T-helper 17 cell (primary cell): ENCODE measurements around the gene LSR. TPM values are rescaled to one million over a fixed set of nuclear protein-coding genes. Genes with fewer than 3 reads are reported as not detected.

Experiments
- ATAC-seq: fragments of 150-1000 bp; cut with Tn5 transposase; 2 replicates; pipeline ENCODE4 v1.10.0; 2021; ENCODE audit warnings: mild to moderate bottlenecking, moderate library complexity
- DNase-seq, 3 donors: peaks; one replicate each; pipeline versions ENCODE4 v3.0.0 to v3.0.0-alpha.2; 2020 to 2021
- H3K9me3 ChIP-seq: one replicate; pipeline ENCODE4 v1.7.0; 2013; ENCODE audit warnings: low read length, mild to moderate bottlenecking; ENCODE audit not compliant: control insufficient read depth, poor library complexity, severe bottlenecking
- H3K27ac Mint-ChIP-seq: one replicate; pipeline ENCODE4 v1.8.0; 2022; ENCODE audit warnings: mild to moderate bottlenecking, moderate library complexity, mixed read lengths
- H3K27me3 Mint-ChIP-seq: one replicate; pipeline ENCODE4 v1.8.0; 2022; ENCODE audit warnings: mixed read lengths
- H3K36me3 Mint-ChIP-seq: one replicate; pipeline ENCODE4 v1.8.0; 2022; ENCODE audit warnings: low read depth, mixed read lengths
- H3K4me1 Mint-ChIP-seq: one replicate; pipeline ENCODE4 v1.8.0; 2022; ENCODE audit warnings: mild to moderate bottlenecking, mixed read lengths
- H3K4me3 Mint-ChIP-seq: one replicate; pipeline ENCODE4 v1.8.0; 2022; ENCODE audit warnings: mild to moderate bottlenecking, moderate library complexity, mixed read lengths
- total RNA-seq, 4 donors: library from RNA in 2 of 4; stranded (reverse) in 2 of 4; gene quantifications; one replicate each; pipeline ENCODE4 v1.2.3 and lab custom pipeline; 2022 to 2026

The LSR gene
- total RNA-seq, 2 donors from 2014 or later = 42.6 to 44.5 TPM

DNA sequence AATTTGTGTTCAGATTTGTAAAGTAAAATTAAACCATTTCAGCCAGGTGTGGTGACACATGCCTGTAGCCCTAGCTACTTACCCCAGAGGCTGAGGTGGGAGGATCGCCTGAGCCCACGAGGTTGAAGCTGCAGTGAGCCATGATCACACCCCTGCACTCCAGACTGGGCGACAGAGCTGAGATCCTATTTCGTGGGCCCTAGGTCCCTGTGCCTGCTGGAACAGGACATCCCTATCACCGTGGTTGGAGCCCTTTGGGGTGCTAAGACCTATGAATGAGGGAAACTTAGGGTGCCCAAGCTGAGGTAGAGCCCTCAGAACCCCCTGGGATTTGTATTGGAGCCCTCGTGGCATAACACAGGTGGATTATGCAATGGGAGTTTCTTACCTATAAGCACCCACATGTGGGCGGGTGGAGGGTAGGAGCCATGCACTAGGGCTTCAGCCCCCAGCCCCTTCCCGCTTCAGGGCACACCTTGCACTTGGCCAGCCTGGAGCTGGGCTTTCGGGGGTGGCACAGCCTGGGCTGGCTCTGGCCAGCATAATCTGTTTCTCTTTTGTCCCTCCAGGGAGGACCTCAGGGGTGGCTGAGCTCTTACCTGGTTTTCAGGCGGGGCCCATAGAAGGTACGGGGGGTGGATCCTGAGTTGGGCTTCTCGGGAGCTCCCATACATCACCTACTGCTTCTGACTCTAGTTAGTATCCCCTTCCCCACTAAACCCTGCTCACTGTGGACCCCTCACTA is 12.7 kb downstream of the LSR start:
- Mint-ChIP-seq H3K36me3 (no peaks in the 10 kb centered on the region), H3K27ac (no peak overlapping the region), H3K4me1 (peaks cover 20% of the 10 kb centered on the region), H3K4me3 (peak overlapping the region; percentile 15), H3K27me3 (no peaks in the 10 kb centered on the region)
- no peaks in the 10 kb centered on the region for H3K9me3 ChIP-seq
- ATAC-seq (no peak), DNase-seq (peak in 1 of 3 donors; percentile 3)

DNA sequence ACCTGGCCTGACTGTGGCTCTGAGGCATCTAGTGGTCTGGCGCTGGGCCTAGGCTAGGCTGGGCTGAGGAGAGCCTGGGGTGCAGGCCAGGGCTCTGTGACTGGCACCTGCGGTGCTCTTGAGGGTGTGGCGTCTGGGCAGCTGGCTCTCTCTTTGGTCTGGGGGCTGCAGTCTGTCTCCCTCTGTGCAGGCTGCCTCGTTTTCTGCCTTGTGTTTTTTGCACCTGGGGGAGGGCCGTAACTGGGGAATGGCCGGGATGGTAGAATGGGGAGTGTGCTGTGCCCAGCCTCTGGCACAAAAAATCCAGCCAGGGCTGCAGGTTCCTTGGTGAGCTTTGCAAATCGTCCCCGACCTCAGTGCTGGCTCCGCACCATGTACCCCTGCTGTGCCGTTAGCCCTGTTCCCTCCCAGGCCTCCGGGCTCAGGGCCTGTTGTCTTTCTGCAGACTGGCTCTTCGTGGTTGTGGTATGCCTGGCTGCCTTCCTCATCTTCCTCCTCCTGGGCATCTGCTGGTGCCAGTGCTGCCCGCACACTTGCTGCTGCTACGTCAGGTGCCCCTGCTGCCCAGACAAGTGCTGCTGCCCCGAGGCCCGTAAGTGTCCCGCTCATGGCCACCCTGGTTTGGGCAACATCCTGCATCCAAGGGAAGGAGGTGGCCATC is 13.4 kb downstream of the LSR start:
- Mint-ChIP-seq H3K27ac (peak overlapping the region; percentile 72), H3K27me3 (no peaks in the 10 kb centered on the region), H3K4me3 (no peak overlapping the region), H3K4me1 (peaks cover 15% of the 10 kb centered on the region), H3K36me3 (no peaks in the 10 kb centered on the region)
- no peaks in the 10 kb centered on the region for H3K9me3 ChIP-seq
- ATAC-seq (no peak), DNase-seq (peak in 1 of 3 donors; percentile 1)

DNA sequence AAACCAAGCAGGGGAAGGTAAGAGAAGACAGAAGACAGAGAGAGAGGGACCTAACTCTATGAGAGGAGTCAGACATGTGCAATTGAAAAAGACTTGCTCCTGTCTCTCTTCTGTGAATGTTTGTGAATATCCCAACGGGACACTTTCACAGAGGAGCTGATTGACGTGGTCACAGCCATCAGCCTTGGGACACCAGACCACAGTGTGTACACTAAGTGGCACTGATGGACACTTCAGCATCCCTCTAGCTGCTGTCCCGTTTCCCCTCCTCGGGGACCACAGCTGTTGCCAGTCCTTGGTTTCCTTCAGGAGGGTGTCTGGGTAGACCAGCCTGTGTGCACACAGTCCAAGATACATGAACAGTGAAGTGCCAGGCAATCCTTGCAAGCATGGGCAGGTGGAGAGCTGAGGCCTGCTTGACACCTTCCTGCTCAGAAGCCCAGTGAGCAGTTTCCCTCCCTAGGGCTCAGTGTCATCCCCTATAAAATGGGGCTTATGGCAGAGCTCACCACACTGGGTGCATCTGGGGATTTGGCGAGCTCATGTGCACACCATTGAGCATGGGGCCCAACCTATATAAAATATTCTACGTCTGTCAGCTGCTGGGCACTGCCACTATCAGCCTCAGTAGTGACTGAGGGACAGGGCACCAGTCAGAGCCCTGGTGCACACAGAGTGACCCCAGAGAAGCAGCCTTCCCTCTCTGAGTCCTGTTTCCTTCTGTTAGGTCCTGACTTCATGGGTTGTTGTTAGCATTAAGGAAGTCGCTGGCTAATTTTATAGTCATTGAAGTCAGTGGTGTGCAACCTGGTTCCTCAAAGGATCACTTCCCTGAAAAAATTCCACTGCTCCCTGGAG is 15.7 kb downstream of the LSR start:
- peak overlapping the region; percentile 90 for H3K27ac Mint-ChIP-seq
- H3K36me3 Mint-ChIP-seq = no peaks in the 10 kb centered on the region
- no peaks in the 10 kb centered on the region for H3K9me3 ChIP-seq
- peaks cover 12% of the 10 kb centered on the region for H3K4me1 Mint-ChIP-seq
- no peak for ATAC-seq
- no peaks in the 10 kb centered on the region for H3K27me3 Mint-ChIP-seq
- DNase-seq = peak in 1 of 3 donors; percentile 1
- H3K4me3 Mint-ChIP-seq = no peak overlapping the region

DNA sequence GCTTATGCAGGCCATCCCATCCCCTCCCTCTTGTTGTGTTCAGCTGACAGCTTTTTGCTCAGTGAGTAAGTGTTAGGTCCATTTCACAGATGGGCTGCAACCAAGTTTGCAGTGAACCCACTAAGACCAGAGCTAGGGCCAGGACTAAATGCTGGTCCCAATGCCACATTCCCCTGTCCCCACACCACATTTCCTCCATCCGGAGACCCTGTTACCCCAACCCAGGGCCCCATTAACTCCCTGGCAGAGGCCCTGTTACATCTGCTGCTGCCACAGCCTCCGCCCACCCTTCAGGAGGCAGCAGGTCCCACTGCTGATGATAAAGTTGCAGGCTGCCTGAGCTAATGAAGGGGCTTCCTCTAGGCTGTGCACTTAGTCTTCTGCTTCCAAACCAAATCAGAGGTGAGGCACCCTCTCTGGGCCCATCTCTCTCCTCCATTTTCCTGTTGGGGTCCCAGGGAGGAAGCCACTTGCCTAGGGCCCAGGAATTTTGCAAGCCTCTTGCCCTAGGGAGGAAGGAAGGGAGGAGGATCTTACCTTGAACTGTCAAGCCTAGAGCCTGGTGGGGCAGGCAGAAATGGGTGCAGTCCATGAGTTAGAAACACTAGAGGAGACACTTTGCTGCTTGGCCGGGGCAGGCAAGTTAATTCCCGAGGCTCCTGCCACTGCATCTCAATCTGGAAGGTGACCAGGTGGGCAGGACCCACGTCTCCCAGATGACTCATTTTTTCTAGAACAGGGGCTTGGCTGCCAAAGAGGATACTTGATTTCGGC is 16.5 kb downstream of the LSR start:
- H3K36me3 Mint-ChIP-seq = no peaks in the 10 kb centered on the region
- no peak for ATAC-seq

DNA sequence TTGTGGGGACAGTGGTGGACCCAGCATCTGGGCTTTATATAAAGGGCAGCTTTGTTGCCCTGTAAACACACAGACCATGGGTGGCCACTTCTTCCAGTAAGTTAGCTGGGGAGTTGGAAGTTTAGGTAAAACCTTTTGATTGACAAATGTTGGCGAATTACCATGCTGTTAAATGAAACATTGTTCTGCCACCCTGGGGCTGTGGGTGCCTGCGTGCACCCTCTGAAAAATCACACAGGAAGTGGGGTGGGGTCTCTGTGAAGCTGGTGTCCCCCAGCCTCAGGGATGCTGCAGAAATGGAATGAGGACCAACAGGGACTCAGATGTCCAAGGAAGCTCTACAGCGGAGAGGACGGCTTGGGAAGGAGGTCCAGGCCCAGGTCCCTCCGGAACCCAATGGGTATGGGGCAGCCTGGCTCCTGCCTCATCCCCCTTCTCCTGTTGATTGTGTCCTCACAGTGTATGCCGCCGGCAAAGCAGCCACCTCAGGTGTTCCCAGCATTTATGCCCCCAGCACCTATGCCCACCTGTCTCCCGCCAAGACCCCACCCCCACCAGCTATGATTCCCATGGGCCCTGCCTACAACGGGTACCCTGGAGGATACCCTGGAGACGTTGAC is 17.2 kb downstream of the LSR start:
- ATAC-seq (no peak), DNase-seq (peak in 1 of 3 donors; percentile 4)
- peaks cover 14% of the 10 kb centered on the region for H3K4me1 Mint-ChIP-seq

More for the DNA sequence above, 16.5 kb downstream of the LSR start:
- Mint-ChIP-seq H3K27ac (peak overlapping the region; percentile 90), H3K4me1 (peaks cover 12% of the 10 kb centered on the region), H3K4me3 (peak overlapping the region; percentile 74), H3K27me3 (no peaks in the 10 kb centered on the region)
- no peaks in the 10 kb centered on the region for H3K9me3 ChIP-seq
- peak in 1 of 3 donors; percentile 3 for DNase-seq

DNA sequence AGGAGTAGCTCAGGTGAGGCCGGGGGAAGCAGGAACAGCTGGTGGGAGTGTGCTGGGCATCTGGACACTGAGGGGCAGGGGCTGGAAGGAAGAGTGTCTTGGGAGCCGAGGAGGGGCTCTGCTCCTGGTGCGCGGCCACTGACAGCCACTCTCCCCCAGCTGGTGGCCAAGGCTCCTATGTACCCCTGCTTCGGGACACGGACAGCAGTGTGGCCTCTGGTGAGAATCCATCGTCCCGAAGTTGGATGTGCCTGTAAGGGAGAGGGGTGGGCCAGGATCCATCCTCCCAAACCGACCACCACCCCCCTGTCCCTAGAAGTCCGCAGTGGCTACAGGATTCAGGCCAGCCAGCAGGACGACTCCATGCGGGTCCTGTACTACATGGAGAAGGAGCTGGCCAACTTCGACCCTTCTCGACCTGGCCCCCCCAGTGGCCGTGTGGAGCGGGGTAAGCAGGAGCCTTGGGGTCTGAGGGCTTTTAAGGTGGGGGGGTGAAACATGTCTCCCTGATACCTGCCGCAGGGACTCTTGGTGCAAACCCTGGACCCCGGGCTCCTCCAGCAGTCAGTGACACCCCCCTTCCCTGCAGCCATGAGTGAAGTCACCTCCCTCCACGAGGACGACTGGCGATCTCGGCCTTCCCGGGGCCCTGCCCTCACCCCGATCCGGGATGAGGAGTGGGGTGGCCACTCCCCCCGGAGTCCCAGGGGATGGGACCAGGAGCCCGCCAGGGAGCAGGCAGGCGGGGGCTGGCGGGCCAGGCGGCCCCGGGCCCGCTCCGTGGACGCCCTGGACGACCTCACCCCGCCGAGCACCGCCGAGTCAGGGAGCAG is 17.9 kb downstream of the LSR start:
- DNase-seq (peak in 1 of 3 donors; percentile 8), ATAC-seq (no peak)
- Mint-ChIP-seq H3K27ac (peak overlapping the region; percentile 90), H3K36me3 (no peaks in the 10 kb centered on the region), H3K4me1 (peaks cover 16% of the 10 kb centered on the region), H3K4me3 (peak overlapping the region; percentile 94), H3K27me3 (no peaks in the 10 kb centered on the region)
- H3K9me3 ChIP-seq = no peaks in the 10 kb centered on the region

More for the DNA sequence above, 17.2 kb downstream of the LSR start:
- H3K4me3 Mint-ChIP-seq = peak overlapping the region; percentile 74
- H3K27ac Mint-ChIP-seq = peak overlapping the region; percentile 90
- H3K36me3 Mint-ChIP-seq = no peaks in the 10 kb centered on the region
- no peaks in the 10 kb centered on the region for H3K27me3 Mint-ChIP-seq
- no peaks in the 10 kb centered on the region for H3K9me3 ChIP-seq

DNA sequence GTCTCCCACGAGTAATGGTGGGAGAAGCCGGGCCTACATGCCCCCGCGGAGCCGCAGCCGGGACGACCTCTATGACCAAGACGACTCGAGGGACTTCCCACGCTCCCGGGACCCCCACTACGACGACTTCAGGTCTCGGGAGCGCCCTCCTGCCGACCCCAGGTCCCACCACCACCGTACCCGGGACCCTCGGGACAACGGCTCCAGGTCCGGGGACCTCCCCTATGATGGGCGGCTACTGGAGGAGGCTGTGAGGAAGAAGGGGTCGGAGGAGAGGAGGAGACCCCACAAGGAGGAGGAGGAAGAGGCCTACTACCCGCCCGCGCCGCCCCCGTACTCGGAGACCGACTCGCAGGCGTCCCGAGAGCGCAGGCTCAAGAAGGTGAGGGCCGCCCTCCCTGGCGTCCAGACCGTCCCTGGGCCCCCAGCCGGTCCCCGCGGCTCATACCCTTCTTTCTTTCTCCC is 18.6 kb downstream of the LSR start:
- H3K9me3 ChIP-seq = no peaks in the 10 kb centered on the region
- H3K27me3 Mint-ChIP-seq = no peaks in the 10 kb centered on the region
- peak; percentile 16 to 30 (median 27) for DNase-seq
- ATAC-seq = peak; percentile 18
- peak overlapping the region; percentile 89 for H3K27ac Mint-ChIP-seq
- peaks cover 22% of the 10 kb centered on the region for H3K4me1 Mint-ChIP-seq
- H3K36me3 Mint-ChIP-seq = peaks cover 2% of the 10 kb centered on the region
- H3K4me3 Mint-ChIP-seq = peak overlapping the region; percentile 94

DNA sequence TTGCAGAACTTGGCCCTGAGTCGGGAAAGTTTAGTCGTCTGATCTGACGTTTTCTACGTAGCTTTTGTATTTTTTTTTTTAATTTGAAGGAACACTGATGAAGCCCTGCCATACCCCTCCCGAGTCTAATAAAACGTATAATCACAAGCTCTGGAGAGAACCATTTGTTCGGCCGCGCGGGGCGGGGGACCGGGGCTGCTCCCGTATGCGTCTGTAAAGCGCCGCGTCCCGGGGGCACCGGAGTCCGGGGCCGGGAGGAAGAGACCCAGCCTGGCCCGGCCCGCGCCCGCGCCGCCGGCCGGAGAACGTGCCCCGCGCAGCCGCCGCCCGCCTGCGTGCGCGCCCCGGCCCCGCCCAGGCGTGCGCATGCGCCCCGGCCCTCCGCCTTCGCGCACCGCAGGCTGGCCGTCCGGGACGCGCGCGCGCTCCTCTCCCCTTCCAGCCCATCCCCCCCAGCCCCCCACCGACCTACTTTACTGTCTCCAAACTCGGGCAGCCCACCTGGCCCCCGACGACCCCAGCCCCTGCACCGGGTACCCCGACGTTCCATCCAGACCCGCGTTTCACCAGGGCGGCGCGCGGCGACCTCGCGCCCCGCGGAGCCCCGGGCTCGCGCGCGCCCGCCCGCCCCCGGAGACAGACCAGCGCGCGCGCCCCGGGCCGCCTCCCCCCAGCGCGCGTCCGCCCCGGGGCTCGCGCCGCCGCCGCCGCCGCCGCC is 19.2 kb downstream of the LSR start:
- H3K27ac Mint-ChIP-seq = peak overlapping the region; percentile 89

DNA sequence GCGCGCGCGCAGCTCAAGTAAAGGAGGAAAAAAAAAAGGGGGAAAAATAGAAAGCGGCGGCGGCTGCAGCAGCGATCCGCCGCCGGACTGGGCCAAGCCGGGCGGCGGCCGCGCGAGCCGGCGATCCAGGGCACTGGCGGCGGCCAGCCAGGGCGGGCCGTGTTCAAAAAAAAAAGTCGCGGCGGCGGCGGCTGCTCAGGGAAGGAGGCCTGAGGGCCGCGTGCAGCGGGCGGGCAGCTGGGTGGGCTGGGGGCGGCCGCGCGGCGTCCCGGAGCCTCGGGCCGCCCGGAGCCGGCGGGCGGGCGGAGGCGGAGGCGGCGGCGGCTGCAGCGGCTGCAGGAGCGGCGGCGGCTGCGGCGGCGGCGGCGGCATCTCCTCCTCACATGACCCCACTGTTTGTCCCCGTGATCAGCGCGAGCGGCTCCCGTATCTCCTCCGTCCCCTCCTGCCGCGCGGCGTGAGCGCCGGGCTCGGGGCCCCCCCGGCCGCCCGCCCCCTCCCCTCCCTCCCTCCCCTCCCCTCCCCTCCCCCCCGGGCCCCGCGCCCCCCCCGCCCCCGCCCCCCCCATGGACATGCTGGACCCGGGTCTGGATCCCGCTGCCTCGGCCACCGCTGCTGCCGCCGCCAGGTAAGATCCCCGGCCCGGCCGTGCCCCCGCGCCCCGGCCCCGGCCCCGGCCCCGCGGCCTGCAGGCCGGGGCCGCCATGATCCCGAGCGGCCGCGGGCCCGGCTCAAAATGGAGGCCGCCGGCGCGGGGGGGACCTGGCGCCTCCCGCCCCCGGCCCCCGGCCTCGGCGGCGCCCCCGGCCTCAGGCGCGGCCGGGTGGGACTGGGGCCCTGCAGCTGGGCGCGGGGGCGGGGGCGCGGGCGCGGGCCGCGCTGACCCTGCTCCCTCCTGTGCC is 20.0 kb downstream of the LSR start, which contains the start of gene USF2:
USF2 (plus strand) TSS at position 427 of the 902 bp plus-strand sequence; CDS start at position 567, 140 bp downstream.
- ATAC-seq = peak; percentile 51
- H3K4me3 Mint-ChIP-seq = peak within 1 kb of the TSS; percentile 94
- H3K27me3 Mint-ChIP-seq = no peaks in the 10 kb centered on the region
- peak within 1 kb of the TSS; percentile 89 for H3K27ac Mint-ChIP-seq
- peaks cover 2% of the 10 kb centered on the region for H3K36me3 Mint-ChIP-seq
- DNase-seq = peak; percentile 50 to 65 (median 61)
- no peaks in the 10 kb centered on the region for H3K9me3 ChIP-seq
- peaks cover 25% of the 10 kb centered on the region for H3K4me1 Mint-ChIP-seq

More for the DNA sequence above, 19.2 kb downstream of the LSR start:
- Mint-ChIP-seq H3K36me3 (peaks cover 2% of the 10 kb centered on the region), H3K4me3 (peak overlapping the region; percentile 94), H3K4me1 (peaks cover 22% of the 10 kb centered on the region), H3K27me3 (no peaks in the 10 kb centered on the region)
- DNase-seq = peak; percentile 70 to 77 (median 71)
- peak; percentile 66 for ATAC-seq
- no peaks in the 10 kb centered on the region for H3K9me3 ChIP-seq

DNA sequence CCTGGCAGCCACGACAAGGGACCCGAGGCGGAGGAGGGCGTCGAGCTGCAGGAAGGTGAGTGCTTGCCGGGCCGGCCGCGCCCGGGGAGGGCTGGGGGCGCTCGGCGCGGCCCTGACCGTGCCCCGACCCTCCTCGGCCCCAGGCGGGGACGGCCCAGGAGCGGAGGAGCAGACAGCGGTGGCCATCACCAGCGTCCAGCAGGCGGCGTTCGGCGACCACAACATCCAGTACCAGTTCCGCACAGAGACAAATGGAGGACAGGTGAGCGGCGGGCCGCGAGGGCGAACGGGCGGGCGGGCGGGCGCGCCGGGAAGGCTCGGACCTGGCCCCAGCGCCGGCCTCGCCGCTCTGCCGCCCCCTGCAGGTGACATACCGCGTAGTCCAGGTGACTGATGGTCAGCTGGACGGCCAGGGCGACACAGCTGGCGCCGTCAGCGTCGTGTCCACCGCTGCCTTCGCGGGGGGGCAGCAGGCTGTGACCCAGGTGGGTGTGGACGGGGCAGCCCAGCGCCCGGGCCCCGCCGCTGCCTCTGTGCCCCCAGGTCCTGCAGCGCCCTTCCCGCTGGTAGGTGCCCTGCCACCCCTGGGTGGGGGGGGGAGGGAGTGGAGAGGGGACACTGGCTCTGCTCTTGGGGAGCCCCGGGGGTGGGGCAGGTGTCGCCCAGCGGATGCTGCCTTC is 20.8 kb downstream of the LSR start:
- H3K4me3 Mint-ChIP-seq = peak overlapping the region; percentile 81
- H3K36me3 Mint-ChIP-seq = peaks cover 2% of the 10 kb centered on the region
- ATAC-seq (peak; percentile 67), DNase-seq (peak; percentile 57 to 70 (median 60))
- H3K27me3 Mint-ChIP-seq = no peaks in the 10 kb centered on the region
- H3K9me3 ChIP-seq = no peaks in the 10 kb centered on the region
- peaks cover 30% of the 10 kb centered on the region for H3K4me1 Mint-ChIP-seq
- peak overlapping the region; percentile 63 for H3K27ac Mint-ChIP-seq
